Measurements from ENCODE around the gene PNMA6E. TPM values are rescaled to one million over a fixed set of nuclear protein-coding genes. Genes with fewer than 3 reads are reported as not detected.
"Not testable (repeated sequence)": the region's sequence is repeated elsewhere in the genome, so short reads cannot be mapped to it uniquely, and the experiment has no call there.

The PNMA6E gene
- total RNA-seq, 2 experiments from 2014 or later, result not detected

DNA sequence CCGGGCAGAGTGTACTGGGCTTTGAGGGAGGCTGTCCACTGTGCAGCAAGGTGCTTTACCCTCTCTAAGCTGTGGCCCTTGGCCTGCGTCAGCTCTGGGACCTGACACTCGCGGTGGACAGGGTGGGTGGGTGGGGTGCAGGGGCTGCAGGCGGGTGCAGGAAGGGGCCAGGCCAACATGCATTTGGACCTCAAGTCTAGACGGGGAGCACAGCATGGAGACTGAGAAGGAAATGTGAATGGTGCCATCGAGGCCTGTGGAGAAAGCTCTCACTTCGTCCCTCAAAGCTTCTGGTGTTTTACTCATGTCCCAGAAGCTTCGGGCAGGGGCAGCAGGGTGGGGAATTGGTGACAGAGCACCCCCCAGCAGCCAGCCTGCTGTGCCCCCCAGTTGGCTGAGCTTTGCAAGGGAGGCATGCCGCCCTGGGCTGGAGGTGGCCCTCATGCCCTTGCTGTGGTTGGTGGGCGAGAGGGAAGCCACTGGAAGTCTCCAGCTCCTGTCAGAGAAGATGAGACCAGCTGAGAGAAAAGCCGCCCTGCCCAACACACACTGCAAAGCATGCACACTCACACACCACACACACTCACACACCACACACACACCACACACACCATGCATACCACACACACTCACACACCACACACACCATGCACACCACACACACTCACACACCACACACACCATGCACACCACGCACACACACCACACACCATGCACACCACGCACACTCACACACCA is 12.3 kb downstream of the PNMA6E start:
- CTCF ChIA-PET, result no interaction called here
- POLR2A ChIA-PET, result no interaction called here

DNA sequence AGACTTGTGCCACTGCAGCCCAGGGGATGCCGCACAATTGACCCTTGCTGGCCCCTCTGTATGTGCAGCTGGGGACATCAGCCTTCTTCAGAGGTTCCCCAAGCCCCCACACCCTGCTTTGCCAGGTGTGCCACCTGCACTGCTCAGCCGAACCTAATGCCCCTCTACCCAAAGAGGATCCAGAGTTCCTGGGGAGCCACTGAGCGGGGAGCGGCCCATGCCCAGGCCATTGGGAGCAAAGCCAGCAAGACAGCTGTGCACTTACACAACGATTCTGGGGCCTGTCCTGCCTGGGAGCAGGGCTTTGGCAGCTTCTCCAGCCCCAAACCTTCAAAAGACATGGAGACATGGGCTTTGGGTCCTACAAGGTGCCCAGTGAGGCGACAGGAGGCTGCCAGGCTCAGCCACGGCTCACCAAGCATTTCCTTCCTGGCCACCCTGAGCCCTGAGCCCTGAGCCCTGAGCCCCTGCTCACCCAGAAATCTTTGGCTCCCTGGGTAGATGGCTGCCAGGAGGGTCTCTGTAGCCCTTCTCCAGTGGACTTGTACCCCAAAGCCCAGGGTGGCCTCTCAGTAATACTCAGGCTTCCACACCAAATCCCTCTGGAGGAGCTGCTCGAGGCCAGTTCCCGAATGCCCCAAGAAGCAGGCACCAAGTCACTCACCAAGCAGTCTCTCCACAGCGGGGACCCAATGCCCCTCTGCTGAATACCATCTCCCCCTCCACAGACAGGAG is 13.0 kb downstream of the PNMA6E start:
- CTCF ChIA-PET, result no interaction called here

DNA sequence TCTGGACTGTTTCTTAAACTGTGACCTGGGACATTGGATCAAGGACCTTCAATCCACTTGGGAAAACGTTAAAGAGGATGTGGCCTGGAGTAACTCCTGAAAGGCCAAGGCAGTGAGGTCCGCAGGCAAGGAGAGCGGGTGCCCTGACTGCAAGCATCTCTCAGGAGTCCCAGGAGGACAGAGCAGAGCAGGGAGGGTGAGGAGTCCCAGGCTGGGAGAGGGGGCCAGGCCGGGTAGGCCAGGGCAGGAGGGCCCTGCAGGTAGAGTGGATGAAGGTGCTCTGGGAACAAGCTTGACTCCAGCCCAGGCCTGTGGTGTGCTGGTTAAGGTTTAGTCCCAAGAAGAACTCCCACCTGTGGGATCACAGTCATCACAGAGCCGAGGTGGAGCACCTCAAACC is 13.8 kb downstream of the PNMA6E start:
- POLR2A ChIA-PET, result no interaction called here
- CTCF ChIA-PET, result no interaction called here

More for the DNA sequence above, 13.0 kb downstream of the PNMA6E start:
- POLR2A ChIA-PET, result no interaction called here

DNA sequence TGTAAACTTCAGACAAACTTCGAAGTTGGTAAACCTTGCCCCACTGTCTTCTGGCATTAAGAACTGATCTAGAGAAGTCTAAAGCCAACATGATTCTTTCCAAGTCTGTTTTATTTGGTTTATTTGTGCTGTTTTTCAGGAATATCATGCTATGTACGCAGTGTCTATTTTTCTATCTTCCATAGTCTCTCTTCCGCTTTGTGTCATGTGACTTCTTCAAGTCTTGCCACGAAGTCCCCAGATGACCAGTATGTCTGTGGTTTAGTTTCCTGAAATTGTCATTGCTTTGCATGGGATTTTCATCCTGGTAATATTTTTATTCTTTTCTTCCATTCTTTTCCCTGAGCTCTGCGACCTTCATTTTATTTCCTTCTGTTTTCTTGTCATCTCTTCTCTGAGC is 15.1 kb downstream of the PNMA6E start:
- ChIA-PET CTCF (no interaction called here), POLR2A (no interaction called here)

DNA sequence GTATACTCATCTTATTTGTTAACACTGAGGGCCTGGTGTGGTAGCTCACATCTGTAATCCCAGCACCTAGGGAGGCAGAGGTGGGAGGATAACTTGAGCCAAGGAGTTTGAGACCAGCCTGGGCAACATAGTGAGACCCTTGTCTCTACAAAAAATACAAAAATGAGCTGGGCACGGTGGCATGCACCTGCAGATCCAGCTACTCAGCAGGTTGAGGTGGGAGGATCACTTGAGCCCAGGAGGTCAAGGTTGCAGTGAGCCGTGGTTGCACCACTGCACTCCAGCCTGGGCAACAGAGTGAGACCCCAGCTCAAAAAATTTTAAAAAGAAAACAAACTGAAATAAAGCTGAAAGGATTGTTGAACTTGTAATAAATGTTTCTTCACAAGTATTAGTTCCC is 16.2 kb downstream of the PNMA6E start:
- CTCF ChIA-PET, POLR2A ChIA-PET: not testable (repeated sequence)

DNA sequence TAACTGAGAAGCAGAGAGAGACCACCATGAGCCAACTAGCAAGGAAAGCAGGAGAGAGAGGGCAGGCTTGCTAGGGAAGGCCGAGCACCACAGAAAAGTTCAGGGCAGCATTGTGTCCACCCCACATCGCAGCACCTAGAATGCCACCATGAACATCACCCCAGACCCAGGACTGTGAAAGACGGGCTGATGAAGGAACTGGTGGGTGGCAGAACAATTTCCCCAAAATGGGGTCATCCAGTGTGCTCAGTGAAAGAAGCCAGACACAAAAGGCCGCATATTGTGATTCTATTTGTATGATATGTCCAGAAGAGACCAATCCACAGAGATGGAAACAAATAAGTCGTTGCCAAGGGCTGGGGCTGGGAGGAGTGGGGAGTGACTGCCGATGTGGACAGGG is 16.8 kb downstream of the PNMA6E start:
- POLR2A ChIA-PET, result no interaction called here

DNA sequence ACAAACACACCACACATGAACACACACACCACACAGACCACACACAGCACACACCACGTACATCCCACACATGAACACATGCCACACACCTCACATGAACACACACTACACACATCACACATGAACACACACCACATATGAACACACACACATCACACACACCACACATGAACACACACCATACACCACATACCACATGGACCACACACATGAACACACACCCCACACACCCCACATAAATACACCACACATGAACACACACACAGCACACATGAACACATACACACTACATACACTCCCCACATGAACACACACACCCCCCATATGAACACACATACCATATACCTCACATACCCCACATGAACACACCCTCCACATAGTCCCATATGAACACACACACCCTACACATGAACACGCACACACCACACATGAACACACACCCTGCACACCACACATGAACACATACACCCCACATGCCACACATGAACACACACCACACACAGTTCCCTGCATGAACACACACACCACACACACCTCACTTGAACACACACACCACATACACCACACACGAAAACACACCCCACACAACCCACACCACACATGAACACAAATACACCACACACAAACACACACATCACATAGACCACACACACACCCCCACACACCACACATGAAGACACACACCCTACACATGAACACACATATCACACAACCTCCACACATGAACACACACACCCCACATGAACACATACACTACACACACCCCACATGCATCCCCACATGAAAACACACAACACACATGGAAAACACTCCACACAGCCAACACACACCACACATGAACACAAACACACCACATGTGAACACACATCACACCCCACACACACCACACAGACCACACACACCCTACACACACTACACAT is 18.3 kb downstream of the PNMA6E start:
- ChIA-PET POLR2A (no interaction called here), CTCF (no interaction called here)

More for the DNA sequence above, 16.8 kb downstream of the PNMA6E start:
- CTCF ChIA-PET, result no interaction called here

DNA sequence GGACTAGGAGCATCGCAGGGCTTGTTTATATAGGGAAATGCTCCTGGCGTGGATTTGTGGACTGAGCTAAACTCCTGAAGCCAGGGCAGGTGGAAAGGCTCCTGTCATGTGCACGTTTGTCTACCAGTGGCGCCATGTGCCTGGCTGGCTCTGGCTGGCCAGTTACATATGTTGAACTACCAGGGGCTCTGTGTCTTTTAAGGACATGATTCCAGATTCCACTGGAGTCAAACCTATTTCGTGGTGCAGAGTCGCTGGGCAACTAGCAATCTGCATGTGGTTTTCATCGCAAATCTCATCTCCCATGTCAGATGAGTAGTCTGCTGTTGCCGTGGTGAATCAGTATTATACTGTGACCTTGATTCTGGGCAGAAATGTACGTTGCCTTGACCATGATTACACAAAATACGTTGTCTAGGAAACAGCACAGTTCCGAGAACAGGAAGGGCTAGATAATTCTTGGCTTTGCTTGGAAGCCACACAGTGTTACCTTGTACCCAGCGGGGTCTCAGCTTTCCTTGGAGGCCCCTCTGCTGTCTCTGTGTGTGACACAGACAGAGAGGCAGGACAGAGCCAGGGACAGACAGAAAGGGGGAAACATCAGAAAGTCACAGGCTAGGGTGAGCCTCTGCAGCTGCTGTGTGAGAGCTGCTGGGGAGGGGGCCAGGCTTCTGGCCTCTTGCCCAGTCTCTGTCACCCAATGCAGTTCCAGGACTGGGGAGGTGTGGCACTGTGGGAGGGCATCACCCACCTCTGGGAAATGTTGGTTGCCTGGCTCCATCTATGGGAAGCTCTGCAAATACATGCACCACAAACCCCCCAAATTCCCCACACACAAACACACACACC is 19.2 kb downstream of the PNMA6E start:
- ChIA-PET POLR2A (no interaction called here), CTCF (no interaction called here)

DNA sequence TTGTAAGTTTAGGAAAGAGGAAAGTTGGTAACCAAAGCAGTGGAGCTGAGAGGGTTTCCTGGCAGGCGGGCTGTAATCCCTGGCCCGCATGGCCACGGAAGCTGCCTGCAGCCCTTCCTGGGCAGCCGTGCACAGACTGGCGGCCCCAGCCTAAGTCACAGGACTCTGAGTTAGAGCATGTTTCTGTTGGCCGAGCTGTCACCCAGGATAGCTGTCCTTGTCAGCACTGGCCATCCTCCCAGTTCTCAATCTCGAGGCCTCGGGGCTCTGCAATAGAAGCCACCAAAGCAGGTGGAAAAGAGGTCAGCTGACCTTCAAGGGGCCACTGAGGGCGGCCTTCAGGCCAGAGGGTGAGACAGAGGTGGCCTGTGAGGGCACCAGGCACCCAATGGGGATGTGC is 20.5 kb downstream of the PNMA6E start:
- CTCF ChIA-PET, result no interaction called here
- POLR2A ChIA-PET, result no interaction called here

DNA sequence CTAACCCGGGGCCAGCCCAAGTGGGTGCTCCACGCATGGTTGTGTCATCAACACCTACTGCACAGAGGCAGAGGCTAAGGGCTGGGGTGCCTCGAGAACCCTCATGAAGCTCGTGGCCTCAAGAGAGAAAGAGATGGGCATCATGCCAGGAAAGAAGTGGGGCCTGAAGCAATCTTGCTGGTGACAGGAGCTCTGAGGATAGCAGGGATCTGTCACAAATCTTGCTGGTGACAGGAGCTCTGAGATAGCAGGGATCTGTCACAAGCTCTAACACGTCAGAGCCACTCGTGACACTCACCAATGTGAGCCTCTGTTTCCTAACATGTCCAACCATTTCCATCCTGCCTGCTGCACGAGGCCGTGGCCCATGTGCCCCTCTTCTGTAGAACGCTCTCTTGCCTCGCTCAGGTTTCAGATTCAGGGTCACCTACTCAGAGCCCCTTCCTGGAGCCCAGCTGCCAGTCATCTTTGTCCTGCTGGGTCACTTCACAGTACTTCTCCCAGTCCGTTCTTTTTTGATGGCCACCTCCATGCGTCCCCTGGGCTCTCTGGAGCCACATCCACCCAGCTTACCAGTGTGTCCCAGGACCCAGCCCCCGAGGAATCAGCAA is 21.1 kb downstream of the PNMA6E start:
- CTCF ChIA-PET, result no interaction called here
- POLR2A ChIA-PET, result no interaction called here

DNA sequence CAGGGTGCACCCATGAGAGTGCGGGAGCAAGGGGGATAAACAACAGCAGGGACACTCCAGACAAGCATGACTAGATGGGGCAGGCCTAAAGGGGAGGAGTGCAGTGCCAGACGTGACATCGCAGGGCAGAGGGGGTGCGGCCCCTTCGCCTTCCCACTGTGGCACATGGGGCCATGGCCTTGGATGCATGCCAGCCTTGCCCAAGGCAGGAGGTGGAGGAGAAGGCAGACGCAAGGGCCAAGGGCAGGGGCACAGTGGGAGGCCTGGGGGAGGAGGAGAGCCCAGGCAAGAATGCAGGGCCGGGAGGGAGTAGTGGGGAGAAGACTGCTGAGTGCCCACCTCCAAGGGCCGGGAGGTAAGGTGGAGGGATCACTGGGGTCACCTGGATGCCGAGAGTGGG is 21.6 kb downstream of the PNMA6E start:
- POLR2A ChIA-PET, result no interaction called here
- CTCF ChIA-PET, result no interaction called here

DNA sequence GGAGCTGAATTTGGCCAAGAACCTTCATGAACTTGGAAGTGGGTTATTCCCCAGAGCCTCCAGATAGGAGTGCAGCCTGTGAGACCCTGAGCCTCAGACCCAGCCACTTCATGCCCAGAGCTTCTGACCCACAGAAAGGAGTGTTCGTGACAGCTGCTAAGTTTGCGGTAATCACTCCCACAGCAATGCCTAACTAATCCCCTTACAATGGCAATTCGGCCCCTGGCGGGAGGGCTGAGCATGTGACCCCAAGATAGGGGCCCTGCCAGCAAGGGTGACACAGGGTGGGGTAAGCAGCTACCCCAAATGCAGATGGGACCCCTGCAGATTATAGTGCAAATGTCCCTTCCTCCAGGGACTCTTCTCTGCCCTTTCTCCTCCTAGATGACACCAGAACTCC is 22.5 kb downstream of the PNMA6E start:
- CTCF ChIA-PET, result no interaction called here
- POLR2A ChIA-PET, result no interaction called here

DNA sequence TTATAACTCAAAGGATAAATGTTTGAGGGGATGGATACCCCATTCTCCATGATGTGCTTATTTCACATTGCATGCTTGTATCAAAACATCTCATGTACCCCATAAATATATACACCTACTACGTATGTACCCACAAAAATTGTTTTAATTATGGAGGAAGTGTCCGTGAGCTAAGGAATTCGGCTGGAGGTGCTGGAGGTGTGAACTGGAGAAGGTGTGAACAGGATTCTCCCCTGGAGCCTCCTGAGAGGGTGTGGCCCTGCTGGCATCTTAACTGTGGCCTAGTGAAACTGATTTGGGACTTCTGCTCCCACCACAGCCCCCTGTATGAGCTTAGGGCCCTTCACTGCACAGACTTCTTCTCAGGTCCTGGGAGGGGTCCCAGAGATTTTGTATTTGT is 23.4 kb downstream of the PNMA6E start:
- CTCF ChIA-PET, result no interaction called here

DNA sequence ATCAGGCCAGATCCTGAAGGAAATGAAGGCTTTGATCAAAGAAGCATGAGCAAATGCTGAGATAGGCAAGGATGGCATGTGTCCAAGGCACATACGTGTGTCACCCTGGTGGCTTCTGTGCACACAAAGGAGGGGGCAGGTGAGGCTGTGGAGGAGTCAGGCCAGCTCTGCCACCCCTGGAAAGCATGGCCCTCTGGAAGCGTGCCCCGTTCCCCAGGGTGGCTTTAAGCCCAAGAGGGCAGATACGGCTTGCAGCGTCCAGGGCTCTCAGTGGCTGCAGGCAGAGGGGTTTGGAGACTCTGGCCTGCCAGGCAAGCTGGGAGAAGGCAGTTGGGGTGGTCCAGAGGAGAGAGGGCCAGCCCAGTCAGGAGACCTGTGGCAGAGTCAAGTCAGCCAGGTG is 25.6 kb downstream of the PNMA6E start:
- ChIA-PET CTCF (no interaction called here), POLR2A (no interaction called here)

More for the DNA sequence above, 23.4 kb downstream of the PNMA6E start:
- POLR2A ChIA-PET, result no interaction called here

DNA sequence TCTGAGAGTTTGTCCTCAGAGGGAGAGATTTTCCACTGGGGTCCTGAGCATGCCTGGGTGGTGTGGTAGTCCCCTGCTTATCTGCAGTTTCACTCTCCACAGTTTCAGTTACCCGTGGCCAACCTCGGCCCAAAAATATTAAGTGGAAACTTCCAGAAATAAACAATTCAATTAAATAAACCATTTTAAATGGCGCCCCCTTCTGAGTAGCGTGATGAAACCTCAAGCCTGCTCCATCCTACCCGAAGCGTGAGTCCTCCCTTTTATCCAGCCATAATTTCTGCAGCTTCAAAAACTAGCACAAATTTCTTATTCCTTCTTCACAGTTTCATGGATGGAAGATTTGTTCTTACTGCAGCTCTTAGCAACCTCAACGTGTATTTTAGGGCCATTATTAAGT is 26.7 kb downstream of the PNMA6E start:
- POLR2A ChIA-PET, result no interaction called here
- CTCF ChIA-PET, result no interaction called here

DNA sequence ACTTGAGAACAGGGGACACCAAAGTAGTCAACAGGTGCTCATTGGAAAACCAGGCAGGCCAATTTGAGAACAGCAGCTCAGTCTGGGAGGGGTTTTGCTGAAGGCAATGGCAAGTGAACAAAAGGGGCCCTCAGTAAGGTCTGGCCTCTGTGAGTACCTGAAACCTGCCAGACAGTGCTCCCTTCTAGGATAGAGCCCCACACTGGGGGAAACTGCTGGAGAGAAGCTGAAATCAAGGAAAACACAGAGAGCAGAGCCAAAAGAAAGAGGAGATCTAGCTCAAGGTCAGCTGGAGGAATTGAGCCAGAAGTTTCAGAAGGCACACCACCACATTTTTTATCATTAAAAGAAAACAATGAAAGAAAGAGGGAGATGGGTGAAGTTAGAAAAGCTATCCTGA is 28.2 kb downstream of the PNMA6E start:
- ChIA-PET CTCF (interaction anchor here (0.7 kb wide), 1 partner anchor 47 kb away, joined by 4 read pairs; no protein-coding TSS in a partner anchor), POLR2A (no interaction called here)

DNA sequence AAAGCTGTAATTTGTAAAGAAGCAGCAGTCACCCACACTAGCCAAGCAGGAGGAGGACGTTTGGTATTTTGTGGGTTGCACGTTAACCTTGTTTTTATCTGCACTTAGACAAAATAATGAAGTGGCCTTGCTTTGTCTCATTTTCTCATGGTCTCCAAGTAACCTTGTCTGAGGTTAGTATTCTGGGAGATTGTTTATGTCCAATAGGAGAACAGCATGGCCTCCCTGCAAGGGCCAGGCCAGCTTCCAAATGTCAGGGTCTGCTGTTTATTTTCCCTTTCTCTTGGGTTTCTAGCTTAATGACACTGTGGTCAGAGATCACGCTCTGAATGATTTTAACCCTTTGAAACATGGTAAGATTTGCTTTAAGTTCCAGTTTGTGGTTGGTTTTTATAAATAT is 29.9 kb downstream of the PNMA6E start:
- CTCF ChIA-PET, result interaction anchor here (0.5 kb wide), 1 partner anchor 718 kb away, joined by 4 read pairs; no protein-coding TSS in a partner anchor
- POLR2A ChIA-PET, result no interaction called here

DNA sequence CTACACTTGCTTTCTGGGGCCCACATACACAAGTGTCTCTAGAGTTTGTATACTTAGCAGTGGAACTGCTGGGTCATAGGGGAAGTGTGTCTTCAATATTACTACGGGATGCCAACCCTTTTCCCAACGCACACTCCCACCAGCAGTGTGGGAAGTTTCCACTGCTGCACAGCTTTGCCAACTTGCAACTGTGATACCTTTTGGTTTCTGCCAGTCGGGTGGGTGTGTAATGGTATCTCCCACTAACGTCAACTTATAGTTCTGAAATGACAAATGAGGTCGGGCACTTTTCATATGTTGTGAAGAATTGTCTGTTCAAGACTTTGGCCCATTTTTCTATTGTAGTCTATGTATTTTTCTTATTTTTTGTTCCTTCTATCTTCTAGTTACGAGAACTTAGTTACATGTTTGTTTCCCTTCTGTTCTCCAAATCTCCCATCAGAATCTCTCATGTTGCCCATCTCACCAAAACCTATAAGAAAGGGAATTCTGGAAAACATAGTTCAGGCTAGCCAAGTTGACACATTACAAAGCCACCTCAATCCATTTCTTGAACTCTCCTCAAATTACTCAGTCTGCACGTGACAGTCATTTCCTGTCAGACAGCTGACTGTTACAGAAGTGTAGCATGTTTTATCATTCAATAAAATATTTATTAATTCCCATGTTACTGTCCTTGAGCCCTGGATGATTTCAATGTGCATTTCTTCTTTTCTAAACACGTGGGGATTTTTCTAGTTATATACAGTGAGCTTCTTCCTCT is 30.7 kb downstream of the PNMA6E start:
- CTCF ChIA-PET, result interaction anchor here (0.5 kb wide), 1 partner anchor 719 kb away, joined by 4 read pairs; no protein-coding TSS in a partner anchor

More for the DNA sequence above, 30.7 kb downstream of the PNMA6E start:
- POLR2A ChIA-PET, result no interaction called here

Data from activated CD8-positive, alpha-beta memory T cell treated with anti-CD3 and anti-CD28 coated beads for 36 hours (primary cell).